SU-DHL-6 (cell line): ENCODE data around the gene COL23A1.

ENCODE experiments used
- EZH2phosphoT487 ChIP-seq: fragments of 200-600 bp; sonication (generic), shearing (Covaris generic); conservative IDR thresholded peaks from 2 replicates; pipeline ENCODE4 v1.6.1; 2018; ENCODE audit warnings: mild to moderate bottlenecking, antibody characterized with exemption, low read length, moderate library complexity, mixed read lengths
- TF ChIP-seq, protein P1 (sequence below): fragments of 200-600 bp; sonication (generic); IDR thresholded peaks from one replicate; pipeline ENCODE4 v1.5.1; 2017; ENCODE audit warnings: antibody characterized with exemption, mild to moderate bottlenecking, low read length, moderate library complexity; ENCODE audit not compliant: insufficient read depth, poor library complexity, severe bottlenecking

- TF ChIP-seq, protein P1, sequence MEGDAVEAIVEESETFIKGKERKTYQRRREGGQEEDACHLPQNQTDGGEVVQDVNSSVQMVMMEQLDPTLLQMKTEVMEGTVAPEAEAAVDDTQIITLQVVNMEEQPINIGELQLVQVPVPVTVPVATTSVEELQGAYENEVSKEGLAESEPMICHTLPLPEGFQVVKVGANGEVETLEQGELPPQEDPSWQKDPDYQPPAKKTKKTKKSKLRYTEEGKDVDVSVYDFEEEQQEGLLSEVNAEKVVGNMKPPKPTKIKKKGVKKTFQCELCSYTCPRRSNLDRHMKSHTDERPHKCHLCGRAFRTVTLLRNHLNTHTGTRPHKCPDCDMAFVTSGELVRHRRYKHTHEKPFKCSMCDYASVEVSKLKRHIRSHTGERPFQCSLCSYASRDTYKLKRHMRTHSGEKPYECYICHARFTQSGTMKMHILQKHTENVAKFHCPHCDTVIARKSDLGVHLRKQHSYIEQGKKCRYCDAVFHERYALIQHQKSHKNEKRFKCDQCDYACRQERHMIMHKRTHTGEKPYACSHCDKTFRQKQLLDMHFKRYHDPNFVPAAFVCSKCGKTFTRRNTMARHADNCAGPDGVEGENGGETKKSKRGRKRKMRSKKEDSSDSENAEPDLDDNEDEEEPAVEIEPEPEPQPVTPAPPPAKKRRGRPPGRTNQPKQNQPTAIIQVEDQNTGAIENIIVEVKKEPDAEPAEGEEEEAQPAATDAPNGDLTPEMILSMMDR = no peak
- TF ChIP-seq EZH2phosphoT487 = no peak
Measured at GRCh38 chr5:178441486-178442270, 148.5 kb downstream of the COL23A1 start.
